Fibroblast of the aortic adventitia (primary cell): Measurements from ENCODE around the gene PLEKHG4B. TPM values are rescaled to one million over a fixed set of nuclear protein-coding genes. Genes with fewer than 3 reads are reported as not detected.

Experiments used
- DNase-seq: peaks from one replicate; pipeline ENCODE4 v3.0.0-alpha.2; 2010; ENCODE audit warnings: low read depth
- H3K4me3 ChIP-seq: 2 replicates; pipeline ENCODE4 v1.5.1; 2011; ENCODE audit warnings: low read depth, mild to moderate bottlenecking, control low read depth, low read length, moderate library complexity
- total RNA-seq: library from RNA; depleted of rRNA; stranded (reverse); fragments of >200 nt; gene quantifications from 2 replicates; pipeline ENCODE4 v1.2.3, GENCODE V29; 2012; ENCODE audit warnings: low replicate concordance
- TF ChIP-seq, protein P1 (sequence below): IDR thresholded peaks from 2 replicates; pipeline ENCODE4 v1.5.1; 2011; ENCODE audit warnings: mild to moderate bottlenecking, low read length, control low read depth, inconsistent platforms; ENCODE audit not compliant: insufficient read depth

The PLEKHG4B gene
- total RNA-seq, 1 donor = not detected

DNA sequence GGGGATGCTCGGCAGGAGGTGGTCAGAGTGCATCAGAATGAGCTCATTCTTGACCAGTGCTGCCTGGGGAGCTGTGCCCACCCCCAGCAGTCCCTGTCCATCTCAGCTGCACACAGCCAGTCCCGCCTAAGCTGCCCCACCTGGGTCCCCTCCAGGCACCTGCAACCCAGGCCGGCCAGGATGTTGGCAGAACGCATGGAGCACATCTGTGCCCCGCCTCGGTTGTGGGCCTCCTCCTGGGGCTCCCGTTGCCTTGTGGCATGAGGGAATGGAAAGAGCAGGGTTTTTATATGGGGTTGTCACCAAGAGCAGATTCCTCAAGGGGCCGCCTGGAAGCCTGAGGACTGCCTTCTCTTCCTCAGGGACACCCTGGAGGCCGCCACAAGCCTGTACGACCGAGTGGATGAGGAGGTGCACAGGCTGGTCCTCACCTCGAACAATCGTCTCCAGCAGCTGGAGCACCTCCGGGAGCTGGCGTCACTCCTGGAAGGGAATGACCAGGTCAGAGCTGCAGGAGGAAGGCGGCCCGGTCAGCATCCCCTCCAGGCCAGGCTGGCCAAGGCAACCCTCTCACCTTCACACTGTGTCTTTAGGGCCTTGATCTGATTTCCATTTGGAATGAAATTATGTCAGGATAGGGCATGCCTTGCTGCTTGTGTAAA is 64.6 kb downstream of the PLEKHG4B start:
- TF ChIP-seq, protein P1, sequence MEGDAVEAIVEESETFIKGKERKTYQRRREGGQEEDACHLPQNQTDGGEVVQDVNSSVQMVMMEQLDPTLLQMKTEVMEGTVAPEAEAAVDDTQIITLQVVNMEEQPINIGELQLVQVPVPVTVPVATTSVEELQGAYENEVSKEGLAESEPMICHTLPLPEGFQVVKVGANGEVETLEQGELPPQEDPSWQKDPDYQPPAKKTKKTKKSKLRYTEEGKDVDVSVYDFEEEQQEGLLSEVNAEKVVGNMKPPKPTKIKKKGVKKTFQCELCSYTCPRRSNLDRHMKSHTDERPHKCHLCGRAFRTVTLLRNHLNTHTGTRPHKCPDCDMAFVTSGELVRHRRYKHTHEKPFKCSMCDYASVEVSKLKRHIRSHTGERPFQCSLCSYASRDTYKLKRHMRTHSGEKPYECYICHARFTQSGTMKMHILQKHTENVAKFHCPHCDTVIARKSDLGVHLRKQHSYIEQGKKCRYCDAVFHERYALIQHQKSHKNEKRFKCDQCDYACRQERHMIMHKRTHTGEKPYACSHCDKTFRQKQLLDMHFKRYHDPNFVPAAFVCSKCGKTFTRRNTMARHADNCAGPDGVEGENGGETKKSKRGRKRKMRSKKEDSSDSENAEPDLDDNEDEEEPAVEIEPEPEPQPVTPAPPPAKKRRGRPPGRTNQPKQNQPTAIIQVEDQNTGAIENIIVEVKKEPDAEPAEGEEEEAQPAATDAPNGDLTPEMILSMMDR = no peak
- no peak overlapping the region for H3K4me3 ChIP-seq
- DNase-seq = no peak

DNA sequence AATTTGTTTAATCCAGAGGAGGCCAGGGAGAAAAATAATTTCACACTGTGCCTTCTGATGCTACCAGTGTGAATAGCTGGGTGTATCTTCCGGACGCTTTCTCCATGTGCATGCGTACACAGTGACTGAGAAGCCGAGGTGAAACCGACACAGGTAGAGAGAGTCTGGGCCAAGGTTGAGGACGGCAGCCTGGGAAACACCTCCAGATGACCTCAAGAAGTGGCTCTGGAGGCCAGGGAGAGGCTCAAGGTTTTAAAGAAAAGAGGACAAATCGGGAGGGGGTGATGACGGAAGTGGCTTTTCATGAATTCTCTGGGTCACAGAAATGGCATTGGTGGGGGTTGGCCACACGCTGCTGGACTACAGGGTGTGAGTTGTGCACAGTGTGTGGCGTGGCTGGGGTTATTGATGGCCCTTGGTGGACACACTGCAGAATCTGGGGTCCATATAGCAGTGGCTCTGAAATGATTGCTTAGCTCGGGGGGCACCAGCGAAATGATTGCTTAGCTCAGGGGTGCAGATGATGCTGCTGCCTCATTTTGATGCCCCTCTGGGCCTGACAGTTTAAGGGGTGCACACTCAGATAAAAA is 65.3 kb downstream of the PLEKHG4B start:
- TF ChIP-seq, protein P1 = no peak
- H3K4me3 ChIP-seq = no peak overlapping the region
- no peak for DNase-seq

DNA sequence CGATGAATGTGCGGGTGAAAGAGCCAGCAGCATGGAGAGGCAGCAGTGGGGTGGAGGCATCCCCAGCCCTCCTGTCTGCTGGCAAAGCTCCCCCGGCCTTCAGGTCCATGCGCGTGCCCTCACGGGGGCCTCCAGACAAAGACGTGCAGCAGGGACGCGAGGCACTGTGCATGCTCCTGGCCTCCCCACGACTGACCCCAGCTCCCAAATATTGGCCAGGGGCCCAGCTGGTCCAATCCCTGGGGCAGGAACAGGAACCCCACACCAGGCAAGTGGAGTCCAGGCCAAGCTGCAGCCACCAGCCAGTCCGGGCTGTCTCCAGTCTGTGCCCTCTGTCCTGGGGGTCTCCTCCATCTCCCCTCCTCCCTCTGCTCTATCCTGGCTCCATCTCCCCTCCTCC is 65.8 kb downstream of the PLEKHG4B start:
- DNase-seq = no peak
- H3K4me3 ChIP-seq = no peak overlapping the region
- TF ChIP-seq, protein P1 = no peak

DNA sequence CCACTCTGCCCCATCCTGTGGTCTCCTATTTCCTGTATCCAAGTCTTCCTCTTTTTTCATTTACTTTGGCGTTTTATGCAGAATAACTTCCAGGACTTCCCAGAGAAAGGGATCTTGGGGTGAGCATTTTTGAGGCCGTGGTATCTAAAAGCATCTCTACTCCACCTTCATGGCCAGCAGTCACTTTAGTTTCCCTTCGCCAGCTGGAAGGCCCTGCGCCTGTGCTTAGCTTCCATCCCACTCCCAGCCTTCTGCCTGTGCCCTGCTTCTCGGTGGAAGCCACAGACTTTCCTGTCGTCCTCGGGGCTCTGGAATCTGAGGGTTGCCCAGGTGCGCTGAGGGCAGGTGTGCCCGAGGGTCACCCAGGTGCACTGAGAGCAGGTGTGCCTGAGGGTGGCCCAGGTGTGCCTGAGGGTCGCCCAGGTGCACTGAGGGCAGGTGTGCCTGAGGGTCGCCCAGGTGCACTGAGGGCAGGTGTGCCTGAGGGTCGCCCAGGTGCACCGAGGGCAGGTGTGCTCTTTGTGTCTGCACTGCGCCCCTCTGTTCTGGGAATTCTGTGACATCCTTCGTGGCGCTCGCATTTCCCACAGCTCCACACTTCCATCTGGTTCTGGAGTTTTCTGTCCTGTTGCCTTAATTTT is 67.0 kb downstream of the PLEKHG4B start:
- TF ChIP-seq, protein P1 = no peak
- DNase-seq = no peak
- H3K4me3 ChIP-seq = no peak overlapping the region

DNA sequence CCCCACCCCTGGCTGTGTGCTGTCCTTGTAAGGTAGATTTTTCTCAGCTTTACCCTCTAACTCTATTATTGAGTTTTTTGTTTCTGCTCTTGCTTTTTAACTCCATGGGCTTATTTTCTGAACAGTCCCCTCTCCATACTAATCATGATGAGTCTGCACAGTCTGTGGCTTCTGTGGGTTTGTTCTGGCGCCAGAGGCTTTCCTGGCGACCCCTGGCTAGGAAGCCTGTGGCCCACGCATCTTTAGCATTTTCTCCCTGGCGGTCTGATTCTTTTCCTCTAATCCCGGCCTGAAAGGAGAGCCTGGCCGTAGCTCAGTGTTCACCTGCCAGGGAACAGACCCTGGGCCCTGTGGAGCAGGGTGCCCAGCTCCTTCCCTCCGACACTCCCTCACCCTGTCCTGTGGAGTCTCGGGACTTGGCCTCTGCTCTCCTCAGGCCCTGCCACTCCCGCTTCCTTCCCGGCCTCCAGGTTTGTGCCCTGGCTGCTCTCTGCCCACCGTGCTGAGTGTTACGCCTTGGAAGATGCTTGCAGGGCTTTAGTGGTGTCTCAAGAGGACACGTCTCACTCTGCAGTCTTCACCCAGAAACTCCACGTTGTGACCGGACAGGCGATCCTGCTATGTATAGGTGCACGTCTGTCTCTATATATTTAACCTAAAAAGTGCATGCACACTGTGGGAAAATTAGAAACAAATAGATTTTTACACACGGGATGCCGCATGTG is 67.6 kb downstream of the PLEKHG4B start:
- TF ChIP-seq, protein P1 = no peak
- no peak overlapping the region for H3K4me3 ChIP-seq
- peak; percentile 9 for DNase-seq

DNA sequence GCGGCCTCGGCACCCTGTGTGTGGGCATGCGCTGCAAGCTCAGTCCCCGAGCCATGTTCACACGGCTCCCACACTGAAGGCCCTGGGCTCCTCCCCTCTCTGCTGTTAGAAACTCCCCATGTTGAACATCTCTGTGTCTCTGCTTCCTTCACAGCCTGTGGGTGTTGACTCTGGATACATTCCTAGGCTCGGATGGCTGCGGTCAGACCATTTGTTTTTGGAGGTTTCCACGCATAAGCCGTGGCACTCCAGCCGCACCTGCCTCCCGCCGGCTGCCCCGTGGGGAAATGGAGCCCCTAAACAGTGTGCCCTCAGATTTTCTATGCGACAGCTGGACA is 68.2 kb downstream of the PLEKHG4B start:
- TF ChIP-seq, protein P1 = no peak
- H3K4me3 ChIP-seq = no peak overlapping the region
- no peak for DNase-seq
